Fibroblast of lung (primary cell): ENCODE measurements around the gene ZDHHC14. TPM values are rescaled to one million over a fixed set of nuclear protein-coding genes. Genes with fewer than 3 reads are reported as not detected.

Experiments
- DNase-seq, 2 donors: peaks; one replicate each; pipeline versions ENCODE4 v3.0.0 to v3.0.0-alpha.2; 2010; ENCODE audit warnings: low read depth in 2 of 2
- H2AFZ ChIP-seq: 2 replicates; pipeline ENCODE4 v1.5.1; 2012; ENCODE audit warnings: low read length, control low read depth, inconsistent platforms
- H3K27ac ChIP-seq: 2 replicates; pipeline ENCODE4 v1.5.1; 2011; ENCODE audit warnings: low read length, control low read depth; ENCODE audit not compliant: insufficient read depth
- H3K27me3 ChIP-seq: 2 replicates; pipeline ENCODE4 v1.5.1; 2011; ENCODE audit warnings: mild to moderate bottlenecking, low read length; ENCODE audit not compliant: control insufficient read depth, insufficient read depth
- H3K36me3 ChIP-seq: 2 replicates; pipeline ENCODE4 v1.5.1; 2011; ENCODE audit warnings: low read length; ENCODE audit not compliant: control insufficient read depth, insufficient read depth
- H3K4me1 ChIP-seq: 2 replicates; pipeline ENCODE4 v1.5.1; 2011; ENCODE audit warnings: low read length; ENCODE audit not compliant: control insufficient read depth, insufficient read depth; ENCODE audit errors: extremely low read depth
- H3K4me2 ChIP-seq: 2 replicates; pipeline ENCODE4 v1.5.1; 2011; ENCODE audit warnings: low read length, control low read depth; ENCODE audit not compliant: insufficient read depth; ENCODE audit errors: extremely low read depth
- H3K4me3 ChIP-seq, 4 experiments: fragments of 200-600 bp in 1 of 4; sonication (generic) in 1 of 4; replicated peaks in 1 of 4; 2 replicates each; pipeline ENCODE4 v1.5.1; 2011 to 2016; ENCODE audit warnings: low read length in 4 of 4, low read depth in 3 of 4, mild to moderate bottlenecking in 3 of 4, control low read depth in 2 of 4, inconsistent platforms in 1 of 4, mixed read lengths in 1 of 4; ENCODE audit not compliant: insufficient read depth in 1 of 4; ENCODE audit errors: control extremely low read depth in 1 of 4
- H3K79me2 ChIP-seq: 2 replicates; pipeline ENCODE4 v1.5.1; 2012; ENCODE audit warnings: mild to moderate bottlenecking, low read length, inconsistent platforms; ENCODE audit not compliant: control insufficient read depth, insufficient read depth
- H3K9ac ChIP-seq: 2 replicates; pipeline ENCODE4 v1.5.1; 2011; ENCODE audit warnings: mild to moderate bottlenecking, low read length, control low read depth; ENCODE audit not compliant: insufficient read depth
- H3K9me3 ChIP-seq: 2 replicates; pipeline ENCODE4 v1.5.1; 2012; ENCODE audit warnings: low read depth, low read length; ENCODE audit not compliant: control insufficient read depth, insufficient read depth
- H4K20me1 ChIP-seq: 2 replicates; pipeline ENCODE4 v1.5.1; 2011; ENCODE audit warnings: low read length; ENCODE audit not compliant: control insufficient read depth, insufficient read depth; ENCODE audit errors: extremely low read depth
- CTCF ChIP-seq, 2 donors: IDR thresholded peaks in 1 of 2; conservative IDR thresholded peaks in 1 of 2; 1 replicate in 1 of 2; 2 replicates in 1 of 2; pipeline ENCODE4 v1.5.1; 2011 to 2012; ENCODE audit warnings: low read length in 2 of 2, control low read depth in 1 of 2, inconsistent platforms in 1 of 2, low read depth in 1 of 2, mild to moderate bottlenecking in 1 of 2
- EZH2 ChIP-seq: IDR thresholded peaks from 2 replicates; pipeline ENCODE4 v1.5.1; 2012; ENCODE audit warnings: low read length, control low read depth, mild to moderate bottlenecking; ENCODE audit errors: missing control alignments
- polyA plus RNA-seq, 2 donors: library from polyadenylated mRNA; depleted of rRNA in 1 of 2; stranded (reverse) in 1 of 2; unstranded in 1 of 2; fragments of >200 nt; gene quantifications; 2 replicates each; pipeline ENCODE4 v1.2.1, GENCODE V29; 2011 to 2012; ENCODE audit warnings: missing spikeins in 1 of 2
- total RNA-seq: library from RNA; depleted of rRNA; stranded (reverse); fragments of >200 nt; gene quantifications from 2 replicates; pipeline ENCODE4 v1.2.1, GENCODE V29; 2014

The ZDHHC14 gene
- total and polyA plus RNA-seq, 2 donors (not counting 1 experiment from before 2014, with no cell fraction given), result 1.7 to 3.5 TPM

DNA sequence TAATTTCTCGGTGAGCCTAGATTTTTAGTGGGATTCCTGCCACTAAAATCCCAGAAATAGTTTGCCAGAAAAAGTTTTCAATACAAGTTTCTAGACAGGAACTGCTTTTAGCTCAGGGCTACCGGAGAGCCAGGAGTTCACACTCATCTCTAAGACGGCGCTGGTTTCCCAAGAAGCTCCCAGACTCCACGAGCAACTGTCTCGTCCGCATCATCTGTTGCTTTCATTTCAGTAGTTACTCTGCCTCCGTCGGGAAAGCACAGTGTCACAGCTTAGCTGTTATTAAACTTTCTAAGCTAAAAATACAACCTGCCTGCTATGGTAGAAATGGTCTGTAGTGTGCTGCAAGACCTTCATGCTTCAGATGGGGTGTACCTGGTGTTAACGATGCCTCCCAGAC is 244.8 kb downstream of the ZDHHC14 start:
- no peaks in the 10 kb centered on the region for H3K27me3 ChIP-seq
- H3K9ac ChIP-seq, result no peak overlapping the region
- H3K4me3 ChIP-seq, result peak overlapping the region; percentile 20 to 31 (median 27)
- H3K4me1 ChIP-seq, result no peaks in the 10 kb centered on the region
- no peaks in the 10 kb centered on the region for H3K79me2 ChIP-seq
- no peak for TF ChIP-seq EZH2
- no peak for TF ChIP-seq CTCF (conservative IDR thresholded peaks at IDR 0.05 in 1 of 2, IDR thresholded peaks at IDR 0.05 in 1 of 2; ENCODE audit: low read depth in 1 of 2, low read length in 2 of 2)
- H2AFZ ChIP-seq, result peak overlapping the region; percentile 83
- H4K20me1 ChIP-seq, result no peaks in the 10 kb centered on the region
- no peaks in the 10 kb centered on the region for H3K36me3 ChIP-seq
- DNase-seq, result no peak
- no peak overlapping the region for H3K27ac ChIP-seq
- peak overlapping the region; percentile 62 for H3K4me2 ChIP-seq
- no peaks in the 10 kb centered on the region for H3K9me3 ChIP-seq

- Histone ChIP-seq H3K4me1 (no peaks in the 10 kb centered on the region), H3K4me3 (no peak overlapping the region), H3K27ac (no peak overlapping the region), H3K79me2 (no peaks in the 10 kb centered on the region), H4K20me1 (no peaks in the 10 kb centered on the region), H3K9ac (no peak overlapping the region), H2AFZ (no peak overlapping the region), H3K27me3 (no peaks in the 10 kb centered on the region), H3K36me3 (no peaks in the 10 kb centered on the region), H3K4me2 (no peak overlapping the region), H3K9me3 (no peaks in the 10 kb centered on the region)
- DNase-seq, result no peak
- TF ChIP-seq EZH2 (no peak), CTCF (conservative IDR thresholded peaks at IDR 0.05 in 1 of 2, IDR thresholded peaks at IDR 0.05 in 1 of 2; ENCODE audit: low read depth in 1 of 2, low read length in 2 of 2) (no peak)
Measured at GRCh38 chr6:157627195-157627966, 246.4 kb downstream of the ZDHHC14 start.

GRCh38 chr6:157628463-157628862 is 247.5 kb downstream of the ZDHHC14 start:
- no peaks in the 10 kb centered on the region for H4K20me1 ChIP-seq
- H3K4me1 ChIP-seq, result peaks cover 2% of the 10 kb centered on the region
- no peak overlapping the region for H3K9ac ChIP-seq
- H2AFZ ChIP-seq, result no peak overlapping the region
- TF ChIP-seq EZH2 (no peak), CTCF (conservative IDR thresholded peaks at IDR 0.05 in 1 of 2, IDR thresholded peaks at IDR 0.05 in 1 of 2; ENCODE audit: low read depth in 1 of 2, low read length in 2 of 2) (no peak)
- DNase-seq, result no peak
- no peak overlapping the region for H3K4me2 ChIP-seq
- no peaks in the 10 kb centered on the region for H3K79me2 ChIP-seq
- H3K27me3 ChIP-seq, result no peaks in the 10 kb centered on the region
- no peaks in the 10 kb centered on the region for H3K36me3 ChIP-seq
- no peak overlapping the region for H3K27ac ChIP-seq
- H3K9me3 ChIP-seq, result no peaks in the 10 kb centered on the region
- no peak overlapping the region for H3K4me3 ChIP-seq
